ENCODE measurements around the gene TNP2. TPM values are rescaled to one million over a fixed set of nuclear protein-coding genes. Genes with fewer than 3 reads are reported as not detected.

Gene TNP2
- total RNA-seq, 1 experiment from 2014 or later: not detected

DNA sequence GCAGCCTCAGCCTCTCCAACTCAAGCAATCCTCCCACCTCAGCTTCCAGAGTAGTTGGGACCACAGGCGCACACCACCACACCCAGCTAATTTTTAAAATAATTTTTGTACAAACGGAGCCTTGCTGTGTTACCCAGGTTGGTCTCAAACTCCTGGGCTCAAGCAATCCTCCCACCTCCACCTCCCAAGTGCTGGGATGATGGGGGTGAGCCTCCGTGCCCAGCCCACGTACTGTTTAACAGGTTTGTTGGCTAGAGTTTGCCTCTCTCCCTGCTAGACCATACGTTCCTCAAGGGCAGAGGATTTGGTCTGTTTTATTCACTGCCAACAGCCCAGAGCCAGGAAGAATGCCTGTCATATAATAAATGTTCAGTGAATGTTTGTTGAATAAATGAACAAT lies 39.7 kb downstream of the TNP2 start:
- RAD21 ChIA-PET (ENCODE audit: low non-redundant PET in 1 of 2, low total read pairs in 2 of 2, uncharacterized antibody in 2 of 2, unreplicated experiment in 2 of 2): no interaction called here
- Histone ChIP-seq H3K9me3 (ENCODE audit: control insufficient read depth in 1 of 2, insufficient read depth in 1 of 2, low read depth in 1 of 2, low read length in 2 of 2) (no peaks in the 10 kb centered on the region), H4K20me1 (ENCODE audit: insufficient read depth) (no peaks in the 10 kb centered on the region), H3K9ac (ENCODE audit: low read length) (no peak overlapping the region), H3K36me3 (ENCODE audit: control insufficient read depth in 1 of 2, insufficient read depth in 2 of 2, low read length in 2 of 2) (no peaks in the 10 kb centered on the region), H3K4me2 (ENCODE audit: low read length) (no peak overlapping the region), H3K79me2 (ENCODE audit: insufficient read depth, low read length) (no peaks in the 10 kb centered on the region), H3K4me1 (ENCODE audit: control insufficient read depth in 1 of 2, insufficient read depth in 2 of 2, low read length in 2 of 2) (peaks cover 3 to 4% of the 10 kb centered on the region in 2 experiments; a peak in 2 of 4 replicates), H2AFZ (ENCODE audit: low read depth, low read length, poor library complexity, severe bottlenecking) (no peak overlapping the region), H3K9me2 (ENCODE audit: insufficient read depth) (no peaks in the 10 kb centered on the region), H3K27me3 (ENCODE audit: insufficient read depth, low read length) (no peaks in the 10 kb centered on the region), H3K4me3 (replicated peaks in 1 of 2; ENCODE audit: low read depth in 1 of 2, low read length in 2 of 2) (no peak overlapping the region), H3K27ac (ENCODE audit: low read depth, low read length) (no peak overlapping the region)
- BruUV-seq (replicated peaks): no TSS peak
- DNase-seq (ENCODE audit: low read depth, low spot score) (no peak), ATAC-seq (no peak)
- POLR2A ChIA-PET: interaction anchor here (0.9 kb wide), 1 partner anchor 28 kb away, joined by 3 read pairs; no protein-coding TSS in a partner anchor
- CTCF ChIA-PET: no interaction called here
- no peak for TF ChIP-seq EZH2 (IDR thresholded peaks at IDR 0.05)
- no peak for TF ChIP-seq EGR1 (IDR thresholded peaks at IDR 0.05; ENCODE audit: low read depth)
- no peak for TF ChIP-seq EZH2phosphoT487 (IDR thresholded peaks at IDR 0.05; ENCODE audit: borderline replicate concordance)
- TF ChIP-seq, protein P1, sequence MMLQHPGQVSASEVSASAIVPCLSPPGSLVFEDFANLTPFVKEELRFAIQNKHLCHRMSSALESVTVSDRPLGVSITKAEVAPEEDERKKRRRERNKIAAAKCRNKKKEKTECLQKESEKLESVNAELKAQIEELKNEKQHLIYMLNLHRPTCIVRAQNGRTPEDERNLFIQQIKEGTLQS (IDR thresholded peaks at IDR 0.05): no peak
- TF ChIP-seq JUND (IDR thresholded peaks at IDR 0.05): no peak
- TF ChIP-seq ELF1 (IDR thresholded peaks at IDR 0.05; ENCODE audit: borderline replicate concordance, low read depth): no peak
- no peak for TF ChIP-seq SRF (IDR thresholded peaks at IDR 0.05; ENCODE audit: low read depth)
- TF ChIP-seq ZFX (IDR thresholded peaks at IDR 0.05): no peak
- TF ChIP-seq, protein P2, sequence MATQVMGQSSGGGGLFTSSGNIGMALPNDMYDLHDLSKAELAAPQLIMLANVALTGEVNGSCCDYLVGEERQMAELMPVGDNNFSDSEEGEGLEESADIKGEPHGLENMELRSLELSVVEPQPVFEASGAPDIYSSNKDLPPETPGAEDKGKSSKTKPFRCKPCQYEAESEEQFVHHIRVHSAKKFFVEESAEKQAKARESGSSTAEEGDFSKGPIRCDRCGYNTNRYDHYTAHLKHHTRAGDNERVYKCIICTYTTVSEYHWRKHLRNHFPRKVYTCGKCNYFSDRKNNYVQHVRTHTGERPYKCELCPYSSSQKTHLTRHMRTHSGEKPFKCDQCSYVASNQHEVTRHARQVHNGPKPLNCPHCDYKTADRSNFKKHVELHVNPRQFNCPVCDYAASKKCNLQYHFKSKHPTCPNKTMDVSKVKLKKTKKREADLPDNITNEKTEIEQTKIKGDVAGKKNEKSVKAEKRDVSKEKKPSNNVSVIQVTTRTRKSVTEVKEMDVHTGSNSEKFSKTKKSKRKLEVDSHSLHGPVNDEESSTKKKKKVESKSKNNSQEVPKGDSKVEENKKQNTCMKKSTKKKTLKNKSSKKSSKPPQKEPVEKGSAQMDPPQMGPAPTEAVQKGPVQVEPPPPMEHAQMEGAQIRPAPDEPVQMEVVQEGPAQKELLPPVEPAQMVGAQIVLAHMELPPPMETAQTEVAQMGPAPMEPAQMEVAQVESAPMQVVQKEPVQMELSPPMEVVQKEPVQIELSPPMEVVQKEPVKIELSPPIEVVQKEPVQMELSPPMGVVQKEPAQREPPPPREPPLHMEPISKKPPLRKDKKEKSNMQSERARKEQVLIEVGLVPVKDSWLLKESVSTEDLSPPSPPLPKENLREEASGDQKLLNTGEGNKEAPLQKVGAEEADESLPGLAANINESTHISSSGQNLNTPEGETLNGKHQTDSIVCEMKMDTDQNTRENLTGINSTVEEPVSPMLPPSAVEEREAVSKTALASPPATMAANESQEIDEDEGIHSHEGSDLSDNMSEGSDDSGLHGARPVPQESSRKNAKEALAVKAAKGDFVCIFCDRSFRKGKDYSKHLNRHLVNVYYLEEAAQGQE (IDR thresholded peaks at IDR 0.05; ENCODE audit: low read depth): no peak
- intact Hi-C loops (cut with micrococcal nuclease): no loop called here
